Activated CD8-positive, alpha-beta T cell treated with anti-CD3 and anti-CD28 coated beads, Interleukin-2, amount 10 ng/mL, durations not matched to agents 7 days and 5 days (primary cell): ENCODE measurements around the gene HS3ST1. TPM values are rescaled to one million over a fixed set of nuclear protein-coding genes. Genes with fewer than 3 reads are reported as not detected.

ENCODE experiments used
- ATAC-seq: fragments of 150-1000 bp; cut with Tn5 transposase; one replicate; pipeline ENCODE4 v1.10.0; 2021; ENCODE audit warnings: moderate library complexity
- CTCF ChIA-PET: fragments of 350-600 bp; sonication (Branson Sonifier 250); formaldehyde crosslinking; loops from one replicate; lab custom pipeline; 2021; ENCODE audit warnings: antibody characterized with exemption; lab: Charles Lee
- POLR2A ChIA-PET: fragments of 350-600 bp; sonication (Branson Sonifier 250); formaldehyde crosslinking; loops from one replicate; lab custom pipeline; 2021; ENCODE audit warnings: antibody characterized with exemption; lab: Charles Lee
- DNase-seq: peaks from one replicate; pipeline ENCODE4 v3.0.0-alpha.2; 2020
- H3K27ac Mint-ChIP-seq: one replicate; pipeline ENCODE4 v1.8.0; 2021; ENCODE audit warnings: mild to moderate bottlenecking, mixed read lengths
- H3K27me3 Mint-ChIP-seq: one replicate; pipeline ENCODE4 v1.8.0; 2021; ENCODE audit warnings: low read depth, mixed read lengths
- H3K36me3 Mint-ChIP-seq: one replicate; pipeline ENCODE4 v1.8.0; 2021; ENCODE audit warnings: low read depth, mixed read lengths
- H3K4me1 Mint-ChIP-seq: one replicate; pipeline ENCODE4 v1.8.0; 2021; ENCODE audit warnings: low read depth, mixed read lengths
- H3K4me3 Mint-ChIP-seq: one replicate; pipeline ENCODE4 v1.8.0; 2021; ENCODE audit warnings: mild to moderate bottlenecking, mixed read lengths
- H3K9me3 Mint-ChIP-seq: one replicate; pipeline ENCODE4 v1.8.0; 2022; ENCODE audit warnings: mixed read lengths; ENCODE audit not compliant: insufficient read depth
- total RNA-seq, 2 experiments: library from RNA; stranded (reverse); gene quantifications; one replicate each; pipeline ENCODE4 v1.2.3, GENCODE V29; 2021

HS3ST1 gene
- total RNA-seq, 2 experiments from 2014 or later = not detected

GRCh38 chr4:11416767-11417113 is 12.0 kb downstream of the HS3ST1 start:
- CTCF ChIA-PET = interaction anchor here (1.4 kb wide), 1 partner anchor 7 kb away, joined by 3 read pairs; no protein-coding TSS in a partner anchor
- no peaks in the 10 kb centered on the region for H3K36me3 Mint-ChIP-seq
- no peaks in the 10 kb centered on the region for H3K9me3 Mint-ChIP-seq

GRCh38 chr4:11416071-11416766 is 12.5 kb downstream of the HS3ST1 start:
- Mint-ChIP-seq H3K27ac (no peak overlapping the region), H3K27me3 (no peaks in the 10 kb centered on the region), H3K9me3 (no peaks in the 10 kb centered on the region), H3K36me3 (no peaks in the 10 kb centered on the region), H3K4me3 (no peak overlapping the region), H3K4me1 (no peaks in the 10 kb centered on the region)
- POLR2A ChIA-PET = interaction anchor here (0.6 kb wide), 1 partner anchor 408 kb away, joined by 3 read pairs; no protein-coding TSS in a partner anchor
- no peak for ATAC-seq
- CTCF ChIA-PET = interaction anchor here (1.4 kb wide), 1 partner anchor 8 kb away, joined by 3 read pairs; no protein-coding TSS in a partner anchor
- DNase-seq = no peak

More at GRCh38 chr4:11416767-11417113, 12.0 kb downstream of the HS3ST1 start:
- H3K4me3 Mint-ChIP-seq = no peak overlapping the region
- ATAC-seq (no peak), DNase-seq (no peak)
- POLR2A ChIA-PET = interaction anchor here (0.6 kb wide), 1 partner anchor 409 kb away, joined by 3 read pairs; no protein-coding TSS in a partner anchor
- H3K27ac Mint-ChIP-seq = no peak overlapping the region
- H3K4me1 Mint-ChIP-seq = no peaks in the 10 kb centered on the region
- H3K27me3 Mint-ChIP-seq = no peaks in the 10 kb centered on the region

- no peak for ATAC-seq
- CTCF ChIA-PET = interaction anchor here (0.9 to 1.4 kb wide), 2 partner anchors 8 to 9 kb away, joined by 3 read pairs; no protein-coding TSS in a partner anchor
Observed at GRCh38 chr4:11415409-11416070, 13.2 kb downstream of the HS3ST1 start.

GRCh38 chr4:11412211-11412610 is 16.5 kb downstream of the HS3ST1 start:
- Mint-ChIP-seq H3K27ac (no peak overlapping the region), H3K4me1 (no peaks in the 10 kb centered on the region), H3K36me3 (no peaks in the 10 kb centered on the region), H3K27me3 (no peaks in the 10 kb centered on the region), H3K4me3 (no peak overlapping the region), H3K9me3 (no peaks in the 10 kb centered on the region)
- ChIA-PET POLR2A (no interaction called here), CTCF (no interaction called here)
- ATAC-seq (no peak), DNase-seq (no peak)

More at GRCh38 chr4:11415409-11416070, 13.2 kb downstream of the HS3ST1 start:
- H3K9me3 Mint-ChIP-seq = no peaks in the 10 kb centered on the region
- H3K4me3 Mint-ChIP-seq = no peak overlapping the region
- H3K27ac Mint-ChIP-seq = no peak overlapping the region
- no peaks in the 10 kb centered on the region for H3K4me1 Mint-ChIP-seq
- POLR2A ChIA-PET = no interaction called here
- no peaks in the 10 kb centered on the region for H3K36me3 Mint-ChIP-seq
- no peaks in the 10 kb centered on the region for H3K27me3 Mint-ChIP-seq
- no peak for DNase-seq

- no peaks in the 10 kb centered on the region for H3K4me1 Mint-ChIP-seq
- ATAC-seq (no peak), DNase-seq (no peak)
- H3K36me3 Mint-ChIP-seq = no peaks in the 10 kb centered on the region
- POLR2A ChIA-PET = no interaction called here
- CTCF ChIA-PET = no interaction called here
- H3K4me3 Mint-ChIP-seq = no peak overlapping the region
- no peak overlapping the region for H3K27ac Mint-ChIP-seq
- no peaks in the 10 kb centered on the region for H3K9me3 Mint-ChIP-seq
- no peaks in the 10 kb centered on the region for H3K27me3 Mint-ChIP-seq
Observed at GRCh38 chr4:11409632-11410031, 19.1 kb downstream of the HS3ST1 start.

GRCh38 chr4:11408233-11408967 is 20.3 kb downstream of the HS3ST1 start:
- no peaks in the 10 kb centered on the region for H3K36me3 Mint-ChIP-seq
- H3K9me3 Mint-ChIP-seq = no peaks in the 10 kb centered on the region
- no peak overlapping the region for H3K27ac Mint-ChIP-seq
- CTCF ChIA-PET = no interaction called here
- H3K4me1 Mint-ChIP-seq = no peaks in the 10 kb centered on the region
- no peak for ATAC-seq
- POLR2A ChIA-PET = interaction anchor here (0.7 kb wide), 1 partner anchor 114 kb away, joined by 3 read pairs; no protein-coding TSS in a partner anchor
- DNase-seq = no peak
- no peak overlapping the region for H3K4me3 Mint-ChIP-seq
- no peaks in the 10 kb centered on the region for H3K27me3 Mint-ChIP-seq

GRCh38 chr4:11407551-11407950 is 21.1 kb downstream of the HS3ST1 start:
- CTCF ChIA-PET = interaction anchor here (0.6 kb wide), 1 partner anchor 13 kb away, joined by 3 read pairs; no protein-coding TSS in a partner anchor
- H3K4me1 Mint-ChIP-seq = no peaks in the 10 kb centered on the region

GRCh38 chr4:11404431-11404830 is 24.3 kb downstream of the HS3ST1 start:
- no peak for ATAC-seq
- Mint-ChIP-seq H3K36me3 (no peaks in the 10 kb centered on the region), H3K27ac (no peak overlapping the region), H3K27me3 (no peaks in the 10 kb centered on the region), H3K4me3 (no peak overlapping the region), H3K4me1 (no peaks in the 10 kb centered on the region), H3K9me3 (no peaks in the 10 kb centered on the region)
- POLR2A ChIA-PET = no interaction called here
- DNase-seq = no peak
- CTCF ChIA-PET = no interaction called here

More at GRCh38 chr4:11407551-11407950, 21.1 kb downstream of the HS3ST1 start:
- no peaks in the 10 kb centered on the region for H3K9me3 Mint-ChIP-seq
- DNase-seq (no peak), ATAC-seq (no peak)
- no peaks in the 10 kb centered on the region for H3K27me3 Mint-ChIP-seq
- H3K36me3 Mint-ChIP-seq = no peaks in the 10 kb centered on the region
- POLR2A ChIA-PET = interaction anchor here (0.7 kb wide), 1 partner anchor 115 kb away, joined by 3 read pairs; no protein-coding TSS in a partner anchor
- H3K4me3 Mint-ChIP-seq = no peak overlapping the region
- no peak overlapping the region for H3K27ac Mint-ChIP-seq

- Mint-ChIP-seq H3K27ac (no peak overlapping the region), H3K27me3 (no peaks in the 10 kb centered on the region), H3K9me3 (no peaks in the 10 kb centered on the region), H3K36me3 (no peaks in the 10 kb centered on the region), H3K4me1 (no peaks in the 10 kb centered on the region), H3K4me3 (no peak overlapping the region)
- ChIA-PET POLR2A (no interaction called here), CTCF (no interaction called here)
- DNase-seq = no peak
- ATAC-seq = no peak
Observed at GRCh38 chr4:11402192-11402591, 26.5 kb downstream of the HS3ST1 start.

- ChIA-PET CTCF (no interaction called here), POLR2A (no interaction called here)
- H3K27ac Mint-ChIP-seq = no peak overlapping the region
- DNase-seq = no peak
- no peak overlapping the region for H3K4me3 Mint-ChIP-seq
- no peaks in the 10 kb centered on the region for H3K9me3 Mint-ChIP-seq
- no peaks in the 10 kb centered on the region for H3K36me3 Mint-ChIP-seq
- no peaks in the 10 kb centered on the region for H3K4me1 Mint-ChIP-seq
- no peak for ATAC-seq
- no peaks in the 10 kb centered on the region for H3K27me3 Mint-ChIP-seq
Observed at GRCh38 chr4:11399461-11399971, 29.2 kb downstream of the HS3ST1 start.

GRCh38 chr4:11397819-11398610 is 30.7 kb downstream of the HS3ST1 start:
- ChIA-PET CTCF (no interaction called here), POLR2A (no interaction called here)
- H3K36me3 Mint-ChIP-seq = no peaks in the 10 kb centered on the region
- no peaks in the 10 kb centered on the region for H3K27me3 Mint-ChIP-seq
- H3K27ac Mint-ChIP-seq = no peak overlapping the region
- H3K4me1 Mint-ChIP-seq = no peaks in the 10 kb centered on the region
- DNase-seq (no peak), ATAC-seq (no peak)
- no peaks in the 10 kb centered on the region for H3K9me3 Mint-ChIP-seq
- no peak overlapping the region for H3K4me3 Mint-ChIP-seq
